A549 (cell line): ENCODE data around the gene ANKRD33B. TPM values are rescaled to one million over a fixed set of nuclear protein-coding genes. Genes with fewer than 3 reads are reported as not detected.
A peak's percentile ranks its signal among the peaks of the same experiment; 100 is the strongest.

Experiments used
- ATAC-seq, 2 experiments: fragments of 200-7000 bp in 1 of 2; fragments of >200 bp in 1 of 2; cut with Nextera tagmentation in 1 of 2; cut with Tn5 transposase in 1 of 2; 3 replicates each; pipeline versions ENCODE4 v1.8.0 to v1.9.1; 2018 to 2020; ENCODE audit warnings: mild to moderate bottlenecking in 1 of 2, moderate library complexity in 1 of 2
- CTCF ChIA-PET: fragments of 300-600 bp; sonication (Branson Sonifier 250); formaldehyde crosslinking; extraction: SDS; loops from one replicate; lab custom pipeline; 2021; ENCODE audit warnings: antibody characterized with exemption, inconsistent platforms; lab: Yijun Ruan, JAX
- POLR2A ChIA-PET: fragments of 350-600 bp; formaldehyde crosslinking; extraction: SDS; loops from one replicate; lab custom pipeline; 2021; ENCODE audit warnings: antibody characterized with exemption, inconsistent platforms; lab: Yijun Ruan, JAX
- DNase-seq, 2 experiments: peaks; one replicate each; pipeline versions ENCODE4 v3.0.0 to v3.0.0-alpha.2; 2011 to 2016; ENCODE audit warnings: low read depth in 1 of 2, low spot score in 1 of 2
- FAIRE-seq: peaks from 2 replicates; lab custom pipeline; 2011; peaks lifted over from hg19 to GRCh38; lab: Jason Lieb, UNC
- H3K27ac ChIP-seq, 2 experiments: fragments of >200 bp; sonication (Bioruptor Twin); formaldehyde crosslinking; 3 replicates each; pipeline ENCODE4 v1.5.1; 2016 to 2017
- H3K4me1 ChIP-seq: fragments of >200 bp; sonication (Bioruptor Twin); formaldehyde crosslinking; 3 replicates; pipeline ENCODE4 v1.6.1; 2016
- H3K4me2 ChIP-seq: fragments of >200 bp; sonication (Bioruptor Twin); formaldehyde crosslinking; 3 replicates; pipeline ENCODE4 v1.6.1; 2016
- H3K4me3 ChIP-seq: fragments of >200 bp; sonication (Bioruptor Twin); formaldehyde crosslinking; 3 replicates; pipeline ENCODE4 v1.5.1; 2016
- H3K9me3 ChIP-seq: fragments of >200 bp; sonication (Bioruptor Twin); formaldehyde crosslinking; 3 replicates; pipeline ENCODE4 v1.6.1; 2016
- BHLHE40 ChIP-seq: IDR thresholded peaks from 2 replicates; pipeline ENCODE4 v1.6.1; 2012; ENCODE audit warnings: low read depth, low read length, inconsistent platforms
- CBX2 ChIP-seq: fragments of 200-600 bp; sonication (generic); IDR thresholded peaks from 2 replicates; pipeline ENCODE4 v1.6.1; 2016; ENCODE audit warnings: low read depth, mild to moderate bottlenecking, borderline replicate concordance
- CBX8 ChIP-seq: fragments of 200-600 bp; sonication (generic); IDR thresholded peaks from 2 replicates; pipeline ENCODE4 v1.6.1; 2016
- CEBPB ChIP-seq, 2 experiments: fragments of >200 bp in 1 of 2; sonication (Bioruptor Twin) in 1 of 2; formaldehyde crosslinking in 1 of 2; IDR thresholded peaks; 2 replicates each; pipeline ENCODE4 v1.6.1; 2012 to 2016
- CHD4 ChIP-seq: fragments of 200-600 bp; sonication (generic); IDR thresholded peaks from 2 replicates; pipeline ENCODE4 v1.6.1; 2016; ENCODE audit warnings: antibody characterized with exemption, mild to moderate bottlenecking, borderline replicate concordance
- EHF ChIP-seq: fragments of 250-450 bp; sonication (Bioruptor Pico); IDR thresholded peaks from 2 replicates; pipeline ENCODE4 v1.5.0; 2020; ENCODE audit warnings: mild to moderate bottlenecking
- EP300 ChIP-seq, 2 experiments: fragments of >200 bp; sonication (Bioruptor Twin); formaldehyde crosslinking; IDR thresholded peaks; 2 replicates in 1 of 2; 3 replicates in 1 of 2; pipeline ENCODE4 v1.6.1; 2016 to 2017
- FOSL2 ChIP-seq, 2 experiments: fragments of 450-650 bp in 1 of 2; fragments of >200 bp in 1 of 2; sonication (Bioruptor Twin) in 1 of 2; formaldehyde crosslinking; IDR thresholded peaks; 2 replicates each; pipeline versions ENCODE4 v1.5.0 to v1.6.1; 2016 to 2020; ENCODE audit warnings: mild to moderate bottlenecking in 1 of 2, moderate library complexity in 1 of 2
- GATA3 ChIP-seq: IDR thresholded peaks from 2 replicates; pipeline ENCODE4 v1.6.1; 2012; ENCODE audit warnings: borderline replicate concordance
- HDAC2 ChIP-seq: fragments of 200-600 bp; sonication (generic); IDR thresholded peaks from 2 replicates; pipeline ENCODE4 v1.6.1; 2016
- HEYL ChIP-seq: fragments of 250-450 bp; sonication (Bioruptor Pico); IDR thresholded peaks from 2 replicates; pipeline ENCODE4 v1.8.0; 2021; ENCODE audit warnings: mild to moderate bottlenecking, moderate library complexity
- HOXB13 ChIP-seq: fragments of 250-450 bp; sonication (Bioruptor Pico); IDR thresholded peaks from 2 replicates; pipeline ENCODE4 v1.5.0; 2020; ENCODE audit warnings: low read depth, mild to moderate bottlenecking, moderate library complexity
- HOXB5 ChIP-seq: fragments of 250-450 bp; sonication (Bioruptor Pico); IDR thresholded peaks from 2 replicates; pipeline ENCODE4 v1.5.0; 2020; ENCODE audit warnings: mild to moderate bottlenecking, moderate library complexity
- JUN ChIP-seq, 2 experiments: fragments of >200 bp; sonication (Bioruptor Twin); formaldehyde crosslinking; IDR thresholded peaks; 2 replicates in 1 of 2; 3 replicates in 1 of 2; pipeline ENCODE4 v1.6.1; 2016 to 2017
- NPAS2 ChIP-seq: fragments of 250-450 bp; sonication (Bioruptor Pico); IDR thresholded peaks from 2 replicates; pipeline ENCODE4 v1.8.0; 2022; ENCODE audit warnings: mild to moderate bottlenecking, moderate library complexity, borderline replicate concordance
- PHF8 ChIP-seq: fragments of 200-600 bp; sonication (generic); IDR thresholded peaks from 2 replicates; pipeline ENCODE4 v1.6.1; 2016; ENCODE audit warnings: low read depth, mild to moderate bottlenecking, antibody characterized with exemption, moderate library complexity, borderline replicate concordance
- RARB ChIP-seq: fragments of 250-450 bp; sonication (Bioruptor Pico); IDR thresholded peaks from 2 replicates; pipeline ENCODE4 v1.8.0; 2021; ENCODE audit warnings: mild to moderate bottlenecking, moderate library complexity
- RCOR1 ChIP-seq: fragments of 150-350 bp; IDR thresholded peaks from 2 replicates; pipeline ENCODE4 v1.6.1; 2014; ENCODE audit warnings: antibody characterized with exemption, low read length, low read depth
- RFX5 ChIP-seq: fragments of 450-650 bp; IDR thresholded peaks from 2 replicates; pipeline ENCODE4 v1.7.1; 2014; ENCODE audit warnings: antibody characterized with exemption, mild to moderate bottlenecking, moderate library complexity
- SMC3 ChIP-seq: fragments of >200 bp; sonication (Bioruptor Twin); formaldehyde crosslinking; IDR thresholded peaks from 3 replicates; pipeline ENCODE4 v1.6.1; 2018; ENCODE audit warnings: inconsistent platforms
- SREBF2 ChIP-seq: fragments of 450-650 bp; IDR thresholded peaks from 2 replicates; pipeline ENCODE4 v1.6.1; 2014; ENCODE audit warnings: mild to moderate bottlenecking, moderate library complexity
- ZC3H11A ChIP-seq: fragments of 450-650 bp; IDR thresholded peaks from 2 replicates; pipeline ENCODE4 v1.6.1; 2014; ENCODE audit warnings: antibody characterized with exemption, mild to moderate bottlenecking
- ZFP36 ChIP-seq: fragments of 450-650 bp; IDR thresholded peaks from 2 replicates; pipeline ENCODE4 v1.6.1; 2014; ENCODE audit warnings: borderline replicate concordance; ENCODE audit not compliant: partially characterized antibody
- ZNF302 ChIP-seq: fragments of 250-450 bp; sonication (Bioruptor Pico); IDR thresholded peaks from 2 replicates; pipeline ENCODE4 v1.9.0; 2021; ENCODE audit warnings: inconsistent platforms, mild to moderate bottlenecking, moderate library complexity
- ZSCAN20 ChIP-seq: fragments of 250-450 bp; sonication (Bioruptor Pico); IDR thresholded peaks from 2 replicates; pipeline ENCODE4 v1.8.0; 2022; ENCODE audit warnings: mild to moderate bottlenecking, moderate library complexity
- WGBS: methylation state at CpG from one replicate; pipeline ENCODE4 v1.1.6; 2017; ENCODE audit errors: missing lambda C conversion rate; 5-methylcytosine and 5-hydroxymethylcytosine counted together
- polyA plus RNA-seq, 4 experiments: library from polyadenylated mRNA; depleted of rRNA in 3 of 4; stranded (reverse); fragments of >200 nt; fragmentation: RNase III in 1 of 4; extraction: RNeasy Plus Mini Kit Qiagen cat#74134 plus additional on column Dnase treatment in 1 of 4; gene quantifications; 2 replicates in 3 of 4; 3 replicates in 1 of 4; pipeline ENCODE4 v1.2.3, GENCODE V29; 2011 to 2017
- TF ChIP-seq, protein P1 (sequence below): fragments of 250-450 bp; sonication (Bioruptor Pico); IDR thresholded peaks from 2 replicates; pipeline ENCODE4 v1.5.0; 2021; ENCODE audit warnings: mild to moderate bottlenecking, moderate library complexity, borderline replicate concordance
- TF ChIP-seq, protein P2 (sequence below): fragments of 150-350 bp; IDR thresholded peaks from 2 replicates; pipeline ENCODE4 v1.6.1; 2014; ENCODE audit warnings: low read depth, mild to moderate bottlenecking, low read length
- TF ChIP-seq, protein P3 (sequence below): fragments of >200 bp; sonication (Bioruptor Twin); formaldehyde crosslinking; IDR thresholded peaks from 2 replicates; pipeline ENCODE4 v1.6.1; 2016
- TF ChIP-seq, protein P4 (sequence below): IDR thresholded peaks from 2 replicates; pipeline ENCODE4 v1.6.1; 2012
- TF ChIP-seq, protein P5 (sequence below): fragments of 450-650 bp; IDR thresholded peaks from 2 replicates; pipeline ENCODE4 v1.6.1; 2014; ENCODE audit warnings: antibody characterized with exemption

Gene ANKRD33B
- polyA plus RNA-seq, 2 of the 4 experiments (the other 2 are of a cell fraction): 4.0 to 6.9 TPM

DNA sequence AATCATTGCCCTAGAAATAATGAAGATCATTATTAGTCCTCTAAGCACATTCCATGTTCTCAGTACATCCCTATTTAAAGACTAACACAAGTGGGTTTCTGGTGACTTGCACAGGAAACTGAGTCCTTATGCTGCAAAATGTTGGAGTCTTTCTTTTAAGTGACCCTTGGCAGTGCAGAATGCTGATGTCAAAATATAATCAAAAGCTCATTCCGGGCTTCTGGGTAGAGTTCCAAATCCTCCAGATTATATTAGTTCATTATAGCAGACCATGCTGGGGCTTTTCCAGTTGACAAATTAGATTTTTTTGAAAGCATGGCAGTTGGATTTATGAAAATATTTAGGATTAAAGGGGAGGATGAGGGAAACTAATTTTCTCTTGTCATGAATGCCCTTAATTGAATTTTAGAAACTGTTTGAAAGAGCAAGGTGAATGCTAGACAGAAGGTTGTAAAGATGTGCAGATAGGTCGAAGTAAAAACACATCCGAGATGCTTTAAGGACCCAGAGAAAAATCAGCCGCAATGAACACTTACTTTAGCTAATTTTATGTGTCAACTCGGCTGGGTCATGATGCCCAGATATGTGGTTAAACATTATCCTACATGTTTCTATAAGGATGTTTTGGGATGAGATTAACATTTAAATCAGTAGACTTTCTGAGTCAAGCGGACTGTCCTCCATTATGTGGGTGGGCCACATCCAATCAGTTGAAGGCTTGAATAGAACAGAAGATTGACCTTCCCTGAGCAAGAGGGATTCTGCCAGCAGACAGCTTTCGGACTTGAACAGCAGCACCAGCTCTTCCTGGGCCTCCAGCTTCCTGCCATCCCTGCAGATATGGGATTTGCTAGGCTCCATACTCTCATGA is 108.5 kb downstream of the ANKRD33B start (continued):
- TF ChIP-seq, protein P1, sequence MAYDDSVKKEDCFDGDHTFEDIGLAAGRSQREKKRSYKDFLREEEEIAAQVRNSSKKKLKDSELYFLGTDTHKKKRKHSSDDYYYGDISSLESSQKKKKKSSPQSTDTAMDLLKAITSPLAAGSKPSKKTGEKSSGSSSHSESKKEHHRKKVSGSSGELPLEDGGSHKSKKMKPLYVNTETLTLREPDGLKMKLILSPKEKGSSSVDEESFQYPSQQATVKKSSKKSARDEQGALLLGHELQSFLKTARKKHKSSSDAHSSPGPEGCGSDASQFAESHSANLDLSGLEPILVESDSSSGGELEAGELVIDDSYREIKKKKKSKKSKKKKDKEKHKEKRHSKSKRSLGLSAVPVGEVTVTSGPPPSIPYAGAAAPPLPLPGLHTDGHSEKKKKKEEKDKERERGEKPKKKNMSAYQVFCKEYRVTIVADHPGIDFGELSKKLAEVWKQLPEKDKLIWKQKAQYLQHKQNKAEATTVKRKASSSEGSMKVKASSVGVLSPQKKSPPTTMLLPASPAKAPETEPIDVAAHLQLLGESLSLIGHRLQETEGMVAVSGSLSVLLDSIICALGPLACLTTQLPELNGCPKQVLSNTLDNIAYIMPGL: no peak
- TF ChIP-seq JUN (IDR thresholded peaks at IDR 0.05) (no peak), ZC3H11A (no peak), SMC3 (no peak), CEBPB (IDR thresholded peaks at IDR 0.05) (no peak), BHLHE40 (no peak), SREBF2 (no peak), RCOR1 (no peak), HDAC2 (no peak), EP300 (IDR thresholded peaks at IDR 0.05) (no peak)
- TF ChIP-seq, protein P2, sequence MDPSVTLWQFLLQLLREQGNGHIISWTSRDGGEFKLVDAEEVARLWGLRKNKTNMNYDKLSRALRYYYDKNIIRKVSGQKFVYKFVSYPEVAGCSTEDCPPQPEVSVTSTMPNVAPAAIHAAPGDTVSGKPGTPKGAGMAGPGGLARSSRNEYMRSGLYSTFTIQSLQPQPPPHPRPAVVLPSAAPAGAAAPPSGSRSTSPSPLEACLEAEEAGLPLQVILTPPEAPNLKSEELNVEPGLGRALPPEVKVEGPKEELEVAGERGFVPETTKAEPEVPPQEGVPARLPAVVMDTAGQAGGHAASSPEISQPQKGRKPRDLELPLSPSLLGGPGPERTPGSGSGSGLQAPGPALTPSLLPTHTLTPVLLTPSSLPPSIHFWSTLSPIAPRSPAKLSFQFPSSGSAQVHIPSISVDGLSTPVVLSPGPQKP: no peak

DNA sequence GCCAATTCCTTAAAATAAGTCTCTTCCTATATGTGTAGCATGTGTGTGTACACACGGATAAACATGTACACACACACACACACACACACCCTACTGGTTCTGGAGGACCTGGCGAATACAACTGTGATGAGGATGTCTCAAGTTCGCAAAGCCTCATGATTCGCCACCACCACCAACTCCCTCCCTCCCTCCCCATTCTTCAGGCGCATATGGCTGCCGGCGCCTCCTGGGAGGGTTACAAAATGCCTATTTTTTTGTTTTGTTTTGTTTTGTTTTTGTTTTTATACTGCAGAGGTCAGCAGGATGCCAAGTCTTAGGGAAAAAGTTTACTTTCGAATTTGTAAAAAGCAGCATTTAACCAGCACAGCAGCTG is 109.1 kb downstream of the ANKRD33B start:
- ChIA-PET CTCF (interaction anchor here (0.9 kb wide), 1 partner anchor 16 kb away, joined by 3 read pairs; no protein-coding TSS in a partner anchor), POLR2A (no interaction called here)
- no peak for FAIRE-seq

DNA sequence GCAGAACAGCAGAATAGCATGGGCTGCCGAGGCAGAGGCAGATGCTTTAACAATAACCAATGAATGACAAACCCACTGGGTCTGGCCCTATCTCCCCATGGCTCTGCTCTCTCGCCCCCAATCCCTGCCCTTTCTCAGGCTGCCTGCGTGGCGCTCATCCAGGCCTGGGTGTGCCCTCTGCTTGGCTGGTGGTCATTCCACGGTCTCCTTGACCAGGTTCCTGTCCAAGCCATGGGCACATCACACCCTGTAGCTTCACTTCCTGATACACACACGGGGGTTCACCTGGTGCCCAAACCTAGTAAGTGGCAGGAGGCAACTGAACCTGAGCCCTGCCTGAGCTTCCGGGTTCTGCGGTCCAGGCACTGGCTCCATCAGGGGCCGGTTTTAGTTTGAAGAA is 109.5 kb downstream of the ANKRD33B start:
- Histone ChIP-seq H3K4me3 (no peak overlapping the region), H3K4me2 (no peak overlapping the region), H3K27ac (no peak overlapping the region), H3K4me1 (no peaks in the 10 kb centered on the region), H3K9me3 (peaks cover 3% of the 10 kb centered on the region; the same call in 1 of the 3 replicates)
- CTCF ChIA-PET: interaction anchor here (0.9 kb wide), 1 partner anchor 16 kb away, joined by 3 read pairs; no protein-coding TSS in a partner anchor
- POLR2A ChIA-PET: no interaction called here
- DNase-seq (no peak), ATAC-seq (peak in 1 of 2 experiments; percentile 15; a peak in 1 of 6 replicates), FAIRE-seq (no peak)
- 68% methylated on average over 9 of the region's 9 CpGs for WGBS
- no peak for TF ChIP-seq CBX8
- no peak for TF ChIP-seq ZSCAN20 (CRISPR knock-in tag)
- no peak for TF ChIP-seq HEYL (CRISPR knock-in tag)
- TF ChIP-seq HOXB5 (CRISPR knock-in tag): no peak
- TF ChIP-seq EHF (CRISPR knock-in tag): no peak
- TF ChIP-seq, protein P2: no peak
- TF ChIP-seq, protein P3, sequence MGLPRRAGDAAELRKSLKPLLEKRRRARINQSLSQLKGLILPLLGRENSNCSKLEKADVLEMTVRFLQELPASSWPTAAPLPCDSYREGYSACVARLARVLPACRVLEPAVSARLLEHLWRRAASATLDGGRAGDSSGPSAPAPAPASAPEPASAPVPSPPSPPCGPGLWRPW: no peak
- no peak for TF ChIP-seq FOSL2 (IDR thresholded peaks at IDR 0.05)
- no peak for TF ChIP-seq FOSL2 (CRISPR knock-in tag; IDR thresholded peaks at IDR 0.05)
- TF ChIP-seq, protein P1: no peak
- TF ChIP-seq ZFP36: no peak

More for the DNA sequence above, 109.1 kb downstream of the ANKRD33B start:
- H3K27ac ChIP-seq: no peak overlapping the region
- TF ChIP-seq RARB (CRISPR knock-in tag) (no peak), NPAS2 (CRISPR knock-in tag) (no peak), CBX2 (no peak), EP300 (IDR thresholded peaks at IDR 0.05) (no peak), CEBPB (IDR thresholded peaks at IDR 0.05) (no peak), FOSL2 (IDR thresholded peaks at IDR 0.05) (no peak), FOSL2 (CRISPR knock-in tag; IDR thresholded peaks at IDR 0.05) (no peak), GATA3 (no peak), ZNF302 (CRISPR knock-in tag) (no peak), CBX8 (no peak), HOXB13 (CRISPR knock-in tag) (no peak), RCOR1 (no peak), HDAC2 (no peak), CHD4 (no peak), ZSCAN20 (CRISPR knock-in tag) (no peak), RFX5 (no peak), PHF8 (no peak)
- TF ChIP-seq, protein P4, sequence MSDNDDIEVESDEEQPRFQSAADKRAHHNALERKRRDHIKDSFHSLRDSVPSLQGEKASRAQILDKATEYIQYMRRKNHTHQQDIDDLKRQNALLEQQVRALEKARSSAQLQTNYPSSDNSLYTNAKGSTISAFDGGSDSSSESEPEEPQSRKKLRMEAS: no peak
- TF ChIP-seq, protein P5, sequence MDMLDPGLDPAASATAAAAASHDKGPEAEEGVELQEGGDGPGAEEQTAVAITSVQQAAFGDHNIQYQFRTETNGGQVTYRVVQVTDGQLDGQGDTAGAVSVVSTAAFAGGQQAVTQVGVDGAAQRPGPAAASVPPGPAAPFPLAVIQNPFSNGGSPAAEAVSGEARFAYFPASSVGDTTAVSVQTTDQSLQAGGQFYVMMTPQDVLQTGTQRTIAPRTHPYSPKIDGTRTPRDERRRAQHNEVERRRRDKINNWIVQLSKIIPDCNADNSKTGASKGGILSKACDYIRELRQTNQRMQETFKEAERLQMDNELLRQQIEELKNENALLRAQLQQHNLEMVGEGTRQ: no peak
- peaks cover 5% of the 10 kb centered on the region; the same call in 1 of the 3 replicates for H3K9me3 ChIP-seq
- H3K4me2 ChIP-seq: no peak overlapping the region
- WGBS: 72% methylated on average over 8 of the region's 8 CpGs
- ATAC-seq (no peak), DNase-seq (no peak)
- no peaks in the 10 kb centered on the region for H3K4me1 ChIP-seq
- H3K4me3 ChIP-seq: no peak overlapping the region
